ENCODE measurements around the gene C14orf132.

C14orf132 gene

GRCh38 chr14:96094211-96094610 lies 55.0 kb downstream of the C14orf132 start:
- Histone ChIP-seq H2AFZ (ENCODE audit: low read depth, low read length) (no peak overlapping the region), H3K36me3 (ENCODE audit: insufficient read depth, low read length) (no peaks in the 10 kb centered on the region), H3K4me1 (ENCODE audit: insufficient read depth, low read length) (no peaks in the 10 kb centered on the region), H3K27ac (ENCODE audit: low read length) (no peak overlapping the region), H3K4me3 (ENCODE audit: low read depth in 1 of 2, low read length in 2 of 2) (no peak overlapping the region), H3K4me2 (ENCODE audit: insufficient read depth, low read length) (no peak overlapping the region), H3K79me2 (ENCODE audit: insufficient read depth, low read length) (no peaks in the 10 kb centered on the region), H3K9ac (ENCODE audit: low read depth, low read length) (no peak overlapping the region), H4K20me1 (ENCODE audit: insufficient read depth, low read length) (no peaks in the 10 kb centered on the region), H3K27me3 (ENCODE audit: insufficient read depth, low read length, poor library complexity) (no peaks in the 10 kb centered on the region), H3K9me3 (ENCODE audit: insufficient read depth, low read length, severe bottlenecking) (no peaks in the 10 kb centered on the region)
- no peak for TF ChIP-seq CTCF (IDR thresholded peaks at IDR 0.05; ENCODE audit: borderline replicate concordance, extremely low read depth, low read length, poor library complexity, severe bottlenecking)
- TF ChIP-seq EZH2 (IDR thresholded peaks at IDR 0.05; ENCODE audit: borderline replicate concordance, low read depth, low read length, severe bottlenecking): no peak
- DNase-seq (no peak), ATAC-seq (ENCODE audit: insufficient read depth, low read depth) (no peak)

GRCh38 chr14:96094656-96095055 lies 55.5 kb downstream of the C14orf132 start:
- Histone ChIP-seq H3K4me3 (ENCODE audit: low read depth in 1 of 2, low read length in 2 of 2) (no peak overlapping the region), H2AFZ (ENCODE audit: low read depth, low read length) (no peak overlapping the region), H3K4me2 (ENCODE audit: insufficient read depth, low read length) (no peak overlapping the region), H3K4me1 (ENCODE audit: insufficient read depth, low read length) (no peaks in the 10 kb centered on the region), H3K9me3 (ENCODE audit: insufficient read depth, low read length, severe bottlenecking) (no peaks in the 10 kb centered on the region), H3K79me2 (ENCODE audit: insufficient read depth, low read length) (no peaks in the 10 kb centered on the region), H4K20me1 (ENCODE audit: insufficient read depth, low read length) (no peaks in the 10 kb centered on the region), H3K9ac (ENCODE audit: low read depth, low read length) (no peak overlapping the region), H3K36me3 (ENCODE audit: insufficient read depth, low read length) (no peaks in the 10 kb centered on the region), H3K27ac (ENCODE audit: low read length) (no peak overlapping the region), H3K27me3 (ENCODE audit: insufficient read depth, low read length, poor library complexity) (no peaks in the 10 kb centered on the region)
- ATAC-seq (ENCODE audit: insufficient read depth, low read depth) (no peak), DNase-seq (no peak)
- no peak for TF ChIP-seq EZH2 (IDR thresholded peaks at IDR 0.05; ENCODE audit: borderline replicate concordance, low read depth, low read length, severe bottlenecking)
- TF ChIP-seq CTCF (IDR thresholded peaks at IDR 0.05; ENCODE audit: borderline replicate concordance, extremely low read depth, low read length, poor library complexity, severe bottlenecking): no peak

- TF ChIP-seq EZH2 (IDR thresholded peaks at IDR 0.05; ENCODE audit: borderline replicate concordance, low read depth, low read length, severe bottlenecking) (no peak), CTCF (IDR thresholded peaks at IDR 0.05; ENCODE audit: borderline replicate concordance, extremely low read depth, low read length, poor library complexity, severe bottlenecking) (no peak)
- H3K4me2 ChIP-seq (ENCODE audit: insufficient read depth, low read length): no peak overlapping the region
- H3K9ac ChIP-seq (ENCODE audit: low read depth, low read length): no peak overlapping the region
- ATAC-seq (ENCODE audit: insufficient read depth, low read depth) (no peak), DNase-seq (no peak)
- H3K9me3 ChIP-seq (ENCODE audit: insufficient read depth, low read length, severe bottlenecking): no peaks in the 10 kb centered on the region
- no peaks in the 10 kb centered on the region for H4K20me1 ChIP-seq (ENCODE audit: insufficient read depth, low read length)
- H3K4me1 ChIP-seq (ENCODE audit: insufficient read depth, low read length): no peaks in the 10 kb centered on the region
- no peak overlapping the region for H2AFZ ChIP-seq (ENCODE audit: low read depth, low read length)
- no peak overlapping the region for H3K27ac ChIP-seq (ENCODE audit: low read length)
- no peaks in the 10 kb centered on the region for H3K79me2 ChIP-seq (ENCODE audit: insufficient read depth, low read length)
- H3K27me3 ChIP-seq (ENCODE audit: insufficient read depth, low read length, poor library complexity): no peaks in the 10 kb centered on the region
- H3K4me3 ChIP-seq (ENCODE audit: low read depth in 1 of 2, low read length in 2 of 2): no peak overlapping the region
- H3K36me3 ChIP-seq (ENCODE audit: insufficient read depth, low read length): no peaks in the 10 kb centered on the region
Observed at GRCh38 chr14:96095058-96095457, 55.9 kb downstream of the C14orf132 start.
